Measurements from ENCODE around the gene SCARB1. TPM values are rescaled to one million over a fixed set of nuclear protein-coding genes. Genes with fewer than 3 reads are reported as not detected.

SCARB1 gene
- total and polyA plus RNA-seq, 9 of the 15 experiments (the other 6 are each of a cell fraction or from before 2014, with no cell fraction given) = 0.56 to 157 (median 52.8) TPM

GRCh38 chr12:124767066-124767821 lies 96.4 kb downstream of the SCARB1 start (continued):
- no peak for TF ChIP-seq ZNF318 (IDR thresholded peaks at IDR 0.05; ENCODE audit: borderline replicate concordance in 1 of 2, low read depth in 1 of 2)
- TF ChIP-seq POLR2H (tag; IDR thresholded peaks at IDR 0.05; ENCODE audit: low read depth) = no peak
- TF ChIP-seq NR2C1 (IDR thresholded peaks at IDR 0.05) = no peak
- no peak for TF ChIP-seq NR2C1 (tag; IDR thresholded peaks at IDR 0.05)
- TF ChIP-seq, protein P1, sequence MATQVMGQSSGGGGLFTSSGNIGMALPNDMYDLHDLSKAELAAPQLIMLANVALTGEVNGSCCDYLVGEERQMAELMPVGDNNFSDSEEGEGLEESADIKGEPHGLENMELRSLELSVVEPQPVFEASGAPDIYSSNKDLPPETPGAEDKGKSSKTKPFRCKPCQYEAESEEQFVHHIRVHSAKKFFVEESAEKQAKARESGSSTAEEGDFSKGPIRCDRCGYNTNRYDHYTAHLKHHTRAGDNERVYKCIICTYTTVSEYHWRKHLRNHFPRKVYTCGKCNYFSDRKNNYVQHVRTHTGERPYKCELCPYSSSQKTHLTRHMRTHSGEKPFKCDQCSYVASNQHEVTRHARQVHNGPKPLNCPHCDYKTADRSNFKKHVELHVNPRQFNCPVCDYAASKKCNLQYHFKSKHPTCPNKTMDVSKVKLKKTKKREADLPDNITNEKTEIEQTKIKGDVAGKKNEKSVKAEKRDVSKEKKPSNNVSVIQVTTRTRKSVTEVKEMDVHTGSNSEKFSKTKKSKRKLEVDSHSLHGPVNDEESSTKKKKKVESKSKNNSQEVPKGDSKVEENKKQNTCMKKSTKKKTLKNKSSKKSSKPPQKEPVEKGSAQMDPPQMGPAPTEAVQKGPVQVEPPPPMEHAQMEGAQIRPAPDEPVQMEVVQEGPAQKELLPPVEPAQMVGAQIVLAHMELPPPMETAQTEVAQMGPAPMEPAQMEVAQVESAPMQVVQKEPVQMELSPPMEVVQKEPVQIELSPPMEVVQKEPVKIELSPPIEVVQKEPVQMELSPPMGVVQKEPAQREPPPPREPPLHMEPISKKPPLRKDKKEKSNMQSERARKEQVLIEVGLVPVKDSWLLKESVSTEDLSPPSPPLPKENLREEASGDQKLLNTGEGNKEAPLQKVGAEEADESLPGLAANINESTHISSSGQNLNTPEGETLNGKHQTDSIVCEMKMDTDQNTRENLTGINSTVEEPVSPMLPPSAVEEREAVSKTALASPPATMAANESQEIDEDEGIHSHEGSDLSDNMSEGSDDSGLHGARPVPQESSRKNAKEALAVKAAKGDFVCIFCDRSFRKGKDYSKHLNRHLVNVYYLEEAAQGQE (IDR thresholded peaks at IDR 0.05; ENCODE audit: borderline replicate concordance) = peak; percentile 83
- TF ChIP-seq, protein P1 (CRISPR knock-in tag; IDR thresholded peaks at IDR 0.05; ENCODE audit: low read depth) = no peak
- no peak for TF ChIP-seq ZNF146 (CRISPR knock-in tag; IDR thresholded peaks at IDR 0.05; ENCODE audit: unreplicated experiment)
- TF ChIP-seq ZNF695 (CRISPR knock-in tag; IDR thresholded peaks at IDR 0.05) = no peak
- TF ChIP-seq PHF20 (IDR thresholded peaks at IDR 0.05; ENCODE audit: partially characterized antibody) = peak; percentile 46
- no peak for TF ChIP-seq PTTG1 (tag; IDR thresholded peaks at IDR 0.05; ENCODE audit: low read depth)
